Ishikawa (cell line): ENCODE measurements around the gene HAGH.

Experiments
- CEBPB ChIP-seq: IDR thresholded peaks from 2 replicates; pipeline ENCODE4 v1.6.1; 2012
- CREB1 ChIP-seq: IDR thresholded peaks from 2 replicates; pipeline ENCODE4 v1.6.1; 2012; ENCODE audit warnings: low read depth
- EGR1 ChIP-seq: IDR thresholded peaks from 2 replicates; pipeline ENCODE4 v1.6.1; 2012
- EP300 ChIP-seq: IDR thresholded peaks from 2 replicates; pipeline ENCODE4 v1.6.1; 2012; ENCODE audit warnings: borderline replicate concordance
- FOXM1 ChIP-seq: IDR thresholded peaks from 2 replicates; pipeline ENCODE4 v1.6.1; 2012; ENCODE audit warnings: low read depth, borderline replicate concordance
- MAX ChIP-seq: IDR thresholded peaks from 2 replicates; pipeline ENCODE4 v1.6.1; 2012
- NFIC ChIP-seq: IDR thresholded peaks from 2 replicates; pipeline ENCODE4 v1.6.1; 2012
- RAD21 ChIP-seq: IDR thresholded peaks from 2 replicates; pipeline ENCODE4 v1.6.1; 2012; ENCODE audit warnings: low read depth
- TAF1 ChIP-seq: IDR thresholded peaks from 2 replicates; pipeline ENCODE4 v1.6.1; 2012; ENCODE audit warnings: low read depth, mild to moderate bottlenecking
- TCF12 ChIP-seq: IDR thresholded peaks from 2 replicates; pipeline ENCODE4 v1.6.1; 2012; ENCODE audit warnings: low read depth
- TEAD4 ChIP-seq: IDR thresholded peaks from 2 replicates; pipeline ENCODE4 v1.6.1; 2012
- YY1 ChIP-seq: IDR thresholded peaks from 2 replicates; pipeline ENCODE4 v1.6.1; 2012; ENCODE audit warnings: low read depth
- ZBTB7A ChIP-seq: IDR thresholded peaks from 2 replicates; pipeline ENCODE4 v1.6.1; 2012; ENCODE audit warnings: low read depth
- TF ChIP-seq, protein P1 (sequence below): IDR thresholded peaks from 2 replicates; pipeline ENCODE4 v1.6.1; 2012
- TF ChIP-seq, protein P2 (sequence below): IDR thresholded peaks from 2 replicates; pipeline ENCODE4 v1.6.1; 2012; ENCODE audit warnings: low read depth, mild to moderate bottlenecking

Gene HAGH

GRCh38 chr16:1830213-1830612, 3.6 kb upstream of the HAGH start:
- TF ChIP-seq YY1, result no peak
- TF ChIP-seq ZBTB7A, result no peak
- TF ChIP-seq CREB1, result no peak
- no peak for TF ChIP-seq EGR1
- no peak for TF ChIP-seq FOXM1
- no peak for TF ChIP-seq MAX
- TF ChIP-seq TCF12, result no peak
- TF ChIP-seq, protein P1, sequence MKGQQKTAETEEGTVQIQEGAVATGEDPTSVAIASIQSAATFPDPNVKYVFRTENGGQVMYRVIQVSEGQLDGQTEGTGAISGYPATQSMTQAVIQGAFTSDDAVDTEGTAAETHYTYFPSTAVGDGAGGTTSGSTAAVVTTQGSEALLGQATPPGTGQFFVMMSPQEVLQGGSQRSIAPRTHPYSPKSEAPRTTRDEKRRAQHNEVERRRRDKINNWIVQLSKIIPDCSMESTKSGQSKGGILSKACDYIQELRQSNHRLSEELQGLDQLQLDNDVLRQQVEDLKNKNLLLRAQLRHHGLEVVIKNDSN, result no peak
- TF ChIP-seq, protein P2, sequence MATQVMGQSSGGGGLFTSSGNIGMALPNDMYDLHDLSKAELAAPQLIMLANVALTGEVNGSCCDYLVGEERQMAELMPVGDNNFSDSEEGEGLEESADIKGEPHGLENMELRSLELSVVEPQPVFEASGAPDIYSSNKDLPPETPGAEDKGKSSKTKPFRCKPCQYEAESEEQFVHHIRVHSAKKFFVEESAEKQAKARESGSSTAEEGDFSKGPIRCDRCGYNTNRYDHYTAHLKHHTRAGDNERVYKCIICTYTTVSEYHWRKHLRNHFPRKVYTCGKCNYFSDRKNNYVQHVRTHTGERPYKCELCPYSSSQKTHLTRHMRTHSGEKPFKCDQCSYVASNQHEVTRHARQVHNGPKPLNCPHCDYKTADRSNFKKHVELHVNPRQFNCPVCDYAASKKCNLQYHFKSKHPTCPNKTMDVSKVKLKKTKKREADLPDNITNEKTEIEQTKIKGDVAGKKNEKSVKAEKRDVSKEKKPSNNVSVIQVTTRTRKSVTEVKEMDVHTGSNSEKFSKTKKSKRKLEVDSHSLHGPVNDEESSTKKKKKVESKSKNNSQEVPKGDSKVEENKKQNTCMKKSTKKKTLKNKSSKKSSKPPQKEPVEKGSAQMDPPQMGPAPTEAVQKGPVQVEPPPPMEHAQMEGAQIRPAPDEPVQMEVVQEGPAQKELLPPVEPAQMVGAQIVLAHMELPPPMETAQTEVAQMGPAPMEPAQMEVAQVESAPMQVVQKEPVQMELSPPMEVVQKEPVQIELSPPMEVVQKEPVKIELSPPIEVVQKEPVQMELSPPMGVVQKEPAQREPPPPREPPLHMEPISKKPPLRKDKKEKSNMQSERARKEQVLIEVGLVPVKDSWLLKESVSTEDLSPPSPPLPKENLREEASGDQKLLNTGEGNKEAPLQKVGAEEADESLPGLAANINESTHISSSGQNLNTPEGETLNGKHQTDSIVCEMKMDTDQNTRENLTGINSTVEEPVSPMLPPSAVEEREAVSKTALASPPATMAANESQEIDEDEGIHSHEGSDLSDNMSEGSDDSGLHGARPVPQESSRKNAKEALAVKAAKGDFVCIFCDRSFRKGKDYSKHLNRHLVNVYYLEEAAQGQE, result no peak
- TF ChIP-seq RAD21, result no peak
- no peak for TF ChIP-seq TAF1
- no peak for TF ChIP-seq TEAD4
- no peak for TF ChIP-seq CEBPB
- TF ChIP-seq EP300, result no peak
- TF ChIP-seq NFIC, result no peak

DNA sequence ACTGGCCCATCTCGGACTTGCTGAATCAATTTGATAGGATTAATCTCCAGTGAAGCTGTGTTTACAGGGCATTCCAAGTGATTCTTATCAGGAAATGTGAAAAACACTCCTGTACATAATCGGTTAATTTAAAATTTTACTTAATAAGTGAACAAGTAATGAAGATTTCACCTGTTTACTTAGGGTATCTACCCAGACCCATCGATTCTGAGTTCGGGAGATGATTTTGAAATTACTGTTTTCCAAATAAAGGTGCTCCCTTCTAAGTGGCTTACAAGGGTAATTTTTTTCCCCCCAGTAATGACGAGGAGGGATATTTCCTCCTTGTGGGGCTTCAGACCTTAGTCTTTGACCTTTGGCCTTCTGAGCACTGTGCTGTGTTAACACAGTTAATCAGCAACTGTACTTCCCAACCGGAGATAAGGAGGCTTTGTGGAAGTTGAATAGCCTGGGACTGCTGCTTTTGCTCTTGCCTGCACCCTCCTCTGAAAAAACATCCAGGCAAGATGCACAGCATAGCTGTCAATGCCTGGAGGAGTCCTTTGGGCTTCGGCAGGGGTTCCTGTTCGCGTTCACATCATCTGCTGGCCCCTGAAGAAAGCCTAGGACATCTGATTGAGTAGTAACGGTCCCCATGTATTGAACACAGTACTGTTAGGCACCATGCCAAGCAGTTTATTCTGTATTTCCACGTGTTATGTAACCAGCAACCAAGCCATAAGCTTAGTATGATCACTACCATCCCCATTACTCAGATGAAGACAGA, 2.2 kb upstream of the HAGH start:
- TF ChIP-seq CREB1 (no peak), TCF12 (no peak), TAF1 (no peak), MAX (no peak), RAD21 (no peak), TEAD4 (no peak), YY1 (no peak)

DNA sequence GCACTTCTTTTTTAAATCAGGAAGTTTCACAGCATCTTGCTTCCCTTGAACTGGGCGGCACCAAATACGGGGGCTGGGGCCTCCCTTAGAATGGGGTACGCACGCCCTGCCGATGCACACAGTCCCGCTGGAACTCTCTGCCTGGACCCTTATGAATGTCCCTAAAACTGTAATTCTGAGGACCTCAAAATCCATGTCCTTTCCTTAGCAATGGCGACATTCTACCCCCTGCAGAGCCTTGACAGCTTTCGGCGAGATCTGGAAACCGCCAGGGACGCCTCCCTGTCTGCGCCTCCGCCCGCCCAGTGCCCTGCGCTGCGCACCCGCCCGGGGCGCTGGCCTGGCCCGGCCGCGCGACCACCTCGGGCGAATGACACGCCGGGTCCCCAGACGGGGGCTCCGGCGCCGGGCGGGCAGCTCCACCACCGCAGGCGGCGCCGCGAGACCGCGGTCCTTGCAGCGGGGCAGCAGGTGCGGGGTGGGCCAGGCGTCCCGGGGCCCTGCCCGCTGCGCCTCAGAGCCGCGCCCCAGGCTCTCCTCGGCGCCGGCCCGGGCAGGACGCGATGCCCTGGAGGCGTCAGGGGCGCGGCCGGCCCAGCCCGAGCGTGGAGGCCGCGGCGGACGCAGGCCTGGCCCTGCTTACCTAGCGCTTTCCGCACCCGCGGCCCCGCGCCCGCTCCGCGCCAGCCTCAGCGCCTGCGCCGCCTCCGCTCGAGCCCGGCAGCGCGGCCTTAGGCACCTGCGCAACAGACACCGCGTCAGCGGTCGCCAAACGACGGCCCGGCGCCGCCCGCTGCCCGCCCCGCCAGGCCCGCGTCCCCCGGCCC, 548 bp downstream of the HAGH start:
- TF ChIP-seq CEBPB (no peak), FOXM1 (no peak)

- no peak for TF ChIP-seq NFIC
- TF ChIP-seq, protein P1, result no peak
- no peak for TF ChIP-seq RAD21
- TF ChIP-seq ZBTB7A, result no peak
- TF ChIP-seq TCF12, result no peak
- TF ChIP-seq EP300, result no peak
These were observed 1.2 kb downstream of the HAGH start for GRCh38 chr16:1825381-1825863.

GRCh38 chr16:1823821-1824220, 2.8 kb downstream of the HAGH start:
- TF ChIP-seq MAX (no peak), RAD21 (peak; percentile 17; the same call in 1 of the 2 replicates), ZBTB7A (no peak), CREB1 (no peak), CEBPB (no peak)

GRCh38 chr16:1822801-1823200, 3.8 kb downstream of the HAGH start:
- TF ChIP-seq MAX (no peak), FOXM1 (no peak), CEBPB (no peak), EGR1 (no peak), EP300 (no peak), NFIC (no peak), YY1 (no peak), CREB1 (no peak), TCF12 (no peak), TEAD4 (no peak)
- TF ChIP-seq, protein P1, result no peak
